AG04450 (cell line): ENCODE data around the gene BCAR3. TPM values are rescaled to one million over a fixed set of nuclear protein-coding genes. Genes with fewer than 3 reads are reported as not detected.

Experiments used
- CTCF ChIA-PET: fragments of 300-600, 350-600 bp; formaldehyde crosslinking; extraction: SDS; loops from one replicate; lab custom pipeline; 2022; ENCODE audit warnings: antibody characterized with exemption, inconsistent platforms; lab: Charles Lee
- POLR2A ChIA-PET: fragments of 350-600 bp; formaldehyde crosslinking; extraction: SDS; loops from one replicate; lab custom pipeline; 2021; ENCODE audit warnings: antibody characterized with exemption, inconsistent platforms; lab: Yijun Ruan, JAX
- DNase-seq: peaks from one replicate; pipeline ENCODE4 v3.0.0-alpha.2; 2011; ENCODE audit warnings: low read depth, low spot score
- H3K27ac ChIP-seq: one replicate; pipeline ENCODE4 v1.5.1; 2012; ENCODE audit warnings: low read depth, low read length, control low read depth
- H3K27me3 ChIP-seq: one replicate; pipeline ENCODE4 v1.6.0; 2012; ENCODE audit warnings: low read length; ENCODE audit not compliant: control insufficient read depth, insufficient read depth
- H3K4me3 ChIP-seq: 2 replicates; pipeline ENCODE4 v1.5.1; 2011; ENCODE audit warnings: mild to moderate bottlenecking, low read depth, low read length, control low read depth
- H3K9me3 ChIP-seq: 2 replicates; pipeline ENCODE4 v1.5.1; 2012; ENCODE audit warnings: low read length; ENCODE audit not compliant: control insufficient read depth, insufficient read depth
- polyA plus RNA-seq: library from polyadenylated mRNA; depleted of rRNA; stranded (reverse); fragments of >200 nt; gene quantifications from 2 replicates; pipeline ENCODE4 v1.2.3, GENCODE V29; 2011
- TF ChIP-seq, protein P1 (sequence below): IDR thresholded peaks from 2 replicates; pipeline ENCODE4 v1.5.1; 2011; ENCODE audit warnings: low read depth, low read length, control low read depth, inconsistent platforms

BCAR3 gene
- polyA plus RNA-seq, 1 experiment = 20.6 TPM

DNA sequence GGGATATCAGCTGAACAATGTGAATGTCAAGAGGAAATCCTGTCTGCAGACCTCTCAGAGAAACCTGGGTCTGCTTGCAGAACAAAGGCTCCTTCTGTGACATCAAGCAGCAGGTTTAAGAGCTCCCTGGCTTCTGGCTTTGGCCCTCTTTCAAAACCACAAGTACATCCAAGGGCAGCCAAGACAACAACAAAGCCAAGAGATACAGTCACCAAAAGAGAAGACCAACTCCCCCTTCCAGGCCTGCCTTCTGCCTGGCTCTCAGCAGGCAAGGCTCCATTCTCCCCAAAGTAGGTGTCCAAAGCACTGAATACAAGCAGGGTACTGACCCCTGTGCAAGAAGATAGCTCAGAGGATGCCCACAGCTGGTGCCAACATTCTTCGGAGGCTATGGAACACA lies 11.5 kb downstream of the BCAR3 start:
- Histone ChIP-seq H3K27ac (no peak overlapping the region), H3K27me3 (no peaks in the 10 kb centered on the region), H3K4me3 (no peak overlapping the region), H3K9me3 (no peaks in the 10 kb centered on the region)
- TF ChIP-seq, protein P1, sequence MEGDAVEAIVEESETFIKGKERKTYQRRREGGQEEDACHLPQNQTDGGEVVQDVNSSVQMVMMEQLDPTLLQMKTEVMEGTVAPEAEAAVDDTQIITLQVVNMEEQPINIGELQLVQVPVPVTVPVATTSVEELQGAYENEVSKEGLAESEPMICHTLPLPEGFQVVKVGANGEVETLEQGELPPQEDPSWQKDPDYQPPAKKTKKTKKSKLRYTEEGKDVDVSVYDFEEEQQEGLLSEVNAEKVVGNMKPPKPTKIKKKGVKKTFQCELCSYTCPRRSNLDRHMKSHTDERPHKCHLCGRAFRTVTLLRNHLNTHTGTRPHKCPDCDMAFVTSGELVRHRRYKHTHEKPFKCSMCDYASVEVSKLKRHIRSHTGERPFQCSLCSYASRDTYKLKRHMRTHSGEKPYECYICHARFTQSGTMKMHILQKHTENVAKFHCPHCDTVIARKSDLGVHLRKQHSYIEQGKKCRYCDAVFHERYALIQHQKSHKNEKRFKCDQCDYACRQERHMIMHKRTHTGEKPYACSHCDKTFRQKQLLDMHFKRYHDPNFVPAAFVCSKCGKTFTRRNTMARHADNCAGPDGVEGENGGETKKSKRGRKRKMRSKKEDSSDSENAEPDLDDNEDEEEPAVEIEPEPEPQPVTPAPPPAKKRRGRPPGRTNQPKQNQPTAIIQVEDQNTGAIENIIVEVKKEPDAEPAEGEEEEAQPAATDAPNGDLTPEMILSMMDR = no peak
- POLR2A ChIA-PET = no interaction called here
- DNase-seq = no peak
- CTCF ChIA-PET = interaction anchor here (1.1 to 4.7 kb wide), 6 partner anchors 11 to 174 kb away, joined by 3 to 31 read pairs (median 8); partner anchors contain the start of gene BCAR3

DNA sequence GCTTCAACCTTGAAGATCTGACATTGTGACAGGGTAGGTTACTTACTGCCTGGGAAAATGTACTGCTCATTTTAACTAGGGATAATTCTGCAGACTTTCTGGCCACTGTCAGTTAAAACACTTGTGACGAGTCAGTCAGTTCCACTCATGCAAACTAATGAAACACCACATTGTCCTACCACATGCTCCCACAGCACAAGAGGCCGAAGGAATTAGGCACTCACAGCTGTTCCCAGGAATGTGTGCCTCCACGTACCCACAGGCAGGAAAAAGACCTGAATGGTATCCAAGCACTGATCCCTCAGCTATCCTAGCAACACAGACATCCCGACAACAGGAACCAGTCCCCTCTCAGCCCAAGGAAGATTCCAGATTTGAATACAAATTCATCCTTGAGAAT lies 12.3 kb downstream of the BCAR3 start:
- Histone ChIP-seq H3K4me3 (no peak overlapping the region), H3K27me3 (no peaks in the 10 kb centered on the region), H3K9me3 (no peaks in the 10 kb centered on the region), H3K27ac (no peak overlapping the region)
- ChIA-PET POLR2A (interaction anchor here (0.8 to 1.2 kb wide), 2 partner anchors 54 to 177 kb away, joined by 3 to 4 read pairs; no protein-coding TSS in a partner anchor), CTCF (interaction anchor here (1.1 to 3.9 kb wide), 3 partner anchors 39 to 145 kb away, joined by 3 to 31 read pairs (median 7); no protein-coding TSS in a partner anchor)
- TF ChIP-seq, protein P1 = no peak
- no peak for DNase-seq

DNA sequence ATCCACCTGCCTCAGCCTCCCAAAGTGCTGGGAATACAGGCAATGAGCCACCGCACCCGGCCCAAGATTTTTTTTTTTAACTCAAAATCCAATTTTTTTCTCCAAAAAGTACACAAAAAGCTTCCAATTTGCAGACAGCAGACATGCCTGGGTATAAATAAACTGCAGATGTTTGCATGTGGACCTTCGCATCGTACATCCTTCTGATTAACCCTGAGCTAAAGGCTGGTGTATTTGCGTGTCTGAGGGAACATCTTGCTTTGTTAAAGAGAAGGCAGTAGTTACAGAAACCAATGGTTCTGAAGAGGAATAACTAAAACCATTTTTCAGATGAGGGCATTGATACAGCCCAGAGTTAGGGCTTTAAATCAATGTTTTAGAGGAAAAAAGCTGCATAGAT lies 12.7 kb downstream of the BCAR3 start:
- DNase-seq = no peak
- CTCF ChIA-PET = interaction anchor here (1.8 kb wide), 1 partner anchor 145 kb away, joined by 9 read pairs; no protein-coding TSS in a partner anchor
- TF ChIP-seq, protein P1 = no peak
- H3K9me3 ChIP-seq = no peaks in the 10 kb centered on the region
- no peaks in the 10 kb centered on the region for H3K27me3 ChIP-seq
- H3K4me3 ChIP-seq = no peak overlapping the region
- POLR2A ChIA-PET = interaction anchor here (0.8 to 1.2 kb wide), 2 partner anchors 54 to 177 kb away, joined by 3 to 4 read pairs; no protein-coding TSS in a partner anchor
- no peak overlapping the region for H3K27ac ChIP-seq

DNA sequence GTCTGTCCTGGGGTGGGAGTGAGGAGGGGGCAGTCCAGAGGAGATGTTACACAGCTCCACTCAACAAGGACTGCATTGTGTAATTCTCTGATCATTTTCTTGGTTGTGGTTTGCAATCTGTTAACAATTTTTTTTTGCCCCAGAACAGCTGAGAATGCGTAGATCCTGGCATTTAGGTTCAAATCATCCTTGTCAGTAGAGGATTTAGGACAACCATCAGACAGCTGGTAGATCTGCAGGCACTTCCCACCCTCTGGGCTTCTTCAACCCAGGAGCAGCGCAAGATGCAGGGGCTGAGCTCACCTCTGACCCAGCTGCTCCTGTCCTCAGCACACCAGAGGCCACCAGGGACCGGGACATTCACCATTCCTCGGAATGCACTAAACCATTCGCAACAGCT lies 13.5 kb downstream of the BCAR3 start:
- no peaks in the 10 kb centered on the region for H3K9me3 ChIP-seq
- TF ChIP-seq, protein P1 = no peak
- DNase-seq = no peak
- POLR2A ChIA-PET = interaction anchor here (1.2 to 2.8 kb wide), 2 partner anchors 10 to 178 kb away, joined by 4 to 8 read pairs; no protein-coding TSS in a partner anchor
- no peak overlapping the region for H3K27ac ChIP-seq
- no peak overlapping the region for H3K4me3 ChIP-seq
- no peaks in the 10 kb centered on the region for H3K27me3 ChIP-seq
- CTCF ChIA-PET = interaction anchor here (1.0 to 2.0 kb wide), 5 partner anchors 11 to 146 kb away, joined by 3 to 9 read pairs (median 6); partner anchors contain the start of gene BCAR3

DNA sequence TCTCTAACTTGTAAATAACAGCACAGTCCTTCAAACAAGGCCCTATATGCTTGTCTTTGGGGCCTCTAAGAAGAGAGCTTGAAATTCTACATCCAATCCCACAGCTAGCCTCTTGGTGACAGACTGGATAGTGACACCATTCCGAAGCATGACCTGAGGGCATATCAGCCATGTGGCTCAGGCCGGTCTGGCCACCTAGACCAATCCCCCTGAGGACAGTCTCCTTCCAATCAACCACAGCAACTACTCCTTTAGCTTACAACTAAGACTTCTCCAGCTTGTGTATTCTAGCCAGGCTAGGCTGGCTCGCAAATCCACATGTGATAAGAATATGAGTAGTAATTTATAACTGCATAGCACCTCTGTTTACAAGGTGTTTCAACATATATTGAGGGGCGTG lies 14.0 kb downstream of the BCAR3 start:
- TF ChIP-seq, protein P1 = no peak
- Histone ChIP-seq H3K27ac (no peak overlapping the region), H3K27me3 (no peaks in the 10 kb centered on the region), H3K9me3 (no peaks in the 10 kb centered on the region), H3K4me3 (no peak overlapping the region)
- ChIA-PET CTCF (interaction anchor here (1.0 to 2.1 kb wide), 6 partner anchors 11 to 177 kb away, joined by 3 to 9 read pairs (median 6); partner anchors contain the start of gene BCAR3), POLR2A (interaction anchor here (2.8 kb wide), 1 partner anchor 11 kb away, joined by 8 read pairs; no protein-coding TSS in a partner anchor)
- no peak for DNase-seq
